GM12864 (cell line): ENCODE results near the gene RHAG.
"Not testable (repeated sequence)": the region's sequence is repeated elsewhere in the genome, so short reads cannot be mapped to it uniquely, and the experiment has no call there.

Source experiments
- DNase-seq: peaks from one replicate; pipeline ENCODE4 v3.0.0-alpha.2; 2011; ENCODE audit warnings: low read depth
- H3K4me3 ChIP-seq: 2 replicates; pipeline ENCODE4 v1.5.1; 2011; ENCODE audit warnings: mild to moderate bottlenecking, low read depth, low read length, control low read depth
- CTCF ChIP-seq: IDR thresholded peaks from 2 replicates; pipeline ENCODE4 v1.5.1; 2011; ENCODE audit warnings: low read depth, mild to moderate bottlenecking, moderate library complexity, low read length, control low read depth, inconsistent platforms; ENCODE audit errors: missing control alignments

Gene RHAG

GRCh38 chr6:49664817-49665216 lies 28.2 kb upstream of the RHAG start:
- no peak for TF ChIP-seq CTCF
- no peak overlapping the region for H3K4me3 ChIP-seq
- DNase-seq: no peak

- not testable (repeated sequence) for DNase-seq
Observed at GRCh38 chr6:49664054-49664453, 27.4 kb upstream of the RHAG start.

GRCh38 chr6:49662892-49663261 lies 26.2 kb upstream of the RHAG start:
- no peak overlapping the region for H3K4me3 ChIP-seq
- no peak for DNase-seq
- no peak for TF ChIP-seq CTCF

More at GRCh38 chr6:49664054-49664453, 27.4 kb upstream of the RHAG start:
- not testable (repeated sequence) for H3K4me3 ChIP-seq

GRCh38 chr6:49662231-49662891 lies 25.7 kb upstream of the RHAG start:
- no peak overlapping the region for H3K4me3 ChIP-seq
- no peak for DNase-seq
- no peak for TF ChIP-seq CTCF

- DNase-seq: no peak
- TF ChIP-seq CTCF: no peak
- H3K4me3 ChIP-seq: no peak overlapping the region
Observed at GRCh38 chr6:49653942-49654341, 17.3 kb upstream of the RHAG start.

- no peak for TF ChIP-seq CTCF
- DNase-seq: no peak
- H3K4me3 ChIP-seq: no peak overlapping the region
Observed at GRCh38 chr6:49653438-49653837, 16.8 kb upstream of the RHAG start.

GRCh38 chr6:49651239-49651638 lies 14.6 kb upstream of the RHAG start:
- DNase-seq: no peak
- H3K4me3 ChIP-seq: no peak overlapping the region
- TF ChIP-seq CTCF: no peak
